Putamen (tissue), 1 donor: Measurements from ENCODE around the gene PPT1.
"Not testable (repeated sequence)": the region's sequence is repeated elsewhere in the genome, so short reads cannot be mapped to it uniquely, and the experiment has no call there.

Experiments used
- DNase-seq: peaks from one replicate; pipeline ENCODE4 v3.0.0-alpha.2; 2016; ENCODE audit warnings: low spot score

Gene PPT1

DNA sequence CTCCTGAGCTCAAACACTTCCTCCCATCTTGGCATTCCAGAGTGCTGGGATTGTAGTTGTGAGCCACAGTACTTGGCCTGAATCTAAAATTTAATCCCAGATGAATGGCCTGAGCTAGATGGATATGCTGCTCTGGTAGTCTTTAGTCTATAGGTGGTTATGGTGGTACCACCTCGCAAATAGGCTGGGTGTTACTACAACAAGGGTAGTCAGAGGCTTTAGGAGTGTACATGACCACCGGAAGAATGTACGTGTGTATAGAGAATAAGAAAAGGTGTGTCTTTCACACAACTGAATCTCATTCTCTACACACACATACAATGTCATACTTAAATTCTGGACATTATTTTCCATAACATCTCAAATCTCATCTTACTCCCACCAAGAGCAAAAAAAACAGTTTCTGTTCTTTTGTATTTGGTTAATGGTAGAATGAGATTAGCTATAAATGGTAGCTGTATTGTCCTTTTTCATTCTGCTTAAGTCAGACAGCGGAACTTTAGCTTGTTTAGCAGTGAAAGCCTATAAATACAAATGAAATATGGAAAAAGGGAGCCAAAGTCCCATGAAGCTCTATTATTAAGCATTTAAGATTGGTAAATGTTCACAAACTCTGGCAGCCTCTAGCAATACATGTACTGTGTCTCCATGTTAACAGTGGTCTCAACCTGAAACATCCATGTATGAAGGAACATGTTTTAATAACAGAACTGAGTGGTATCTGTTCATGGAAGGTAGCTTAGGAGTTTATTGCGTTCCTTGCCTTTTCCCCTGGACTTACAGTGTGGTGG, 40.3 kb downstream of the PPT1 start:
- no peak for DNase-seq

GRCh38 chr1:40053138-40053887, 43.7 kb downstream of the PPT1 start:
- no peak for DNase-seq

DNA sequence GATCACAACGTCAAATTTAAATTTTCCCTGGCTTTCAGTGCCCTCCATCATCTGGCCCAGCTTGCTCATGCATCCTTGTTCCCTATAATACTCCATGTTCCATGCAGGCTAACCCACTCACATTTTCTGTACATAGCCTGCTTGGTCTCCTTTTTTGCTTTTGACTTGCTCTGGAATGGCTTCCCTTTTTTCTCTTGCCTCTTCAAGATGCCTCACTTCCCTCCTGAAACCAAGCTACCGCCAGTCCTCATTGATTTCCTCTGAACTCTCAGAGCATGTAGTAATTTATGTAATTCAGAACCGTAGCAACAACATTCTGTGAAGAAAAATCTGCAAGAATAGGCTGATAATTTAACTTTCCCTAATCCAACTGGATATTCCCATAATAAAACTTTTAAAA, 46.2 kb downstream of the PPT1 start:
- DNase-seq: no peak

- peak; percentile 72 for DNase-seq
Measured at GRCh38 chr1:40049725-40050124, 47.3 kb downstream of the PPT1 start.

- no peak for DNase-seq
Measured at GRCh38 chr1:40047769-40048168, 49.3 kb downstream of the PPT1 start.

- DNase-seq: no peak
Measured at GRCh38 chr1:40047276-40047675, 49.8 kb downstream of the PPT1 start.

GRCh38 chr1:40045766-40046165, 51.3 kb downstream of the PPT1 start:
- no peak for DNase-seq

DNA sequence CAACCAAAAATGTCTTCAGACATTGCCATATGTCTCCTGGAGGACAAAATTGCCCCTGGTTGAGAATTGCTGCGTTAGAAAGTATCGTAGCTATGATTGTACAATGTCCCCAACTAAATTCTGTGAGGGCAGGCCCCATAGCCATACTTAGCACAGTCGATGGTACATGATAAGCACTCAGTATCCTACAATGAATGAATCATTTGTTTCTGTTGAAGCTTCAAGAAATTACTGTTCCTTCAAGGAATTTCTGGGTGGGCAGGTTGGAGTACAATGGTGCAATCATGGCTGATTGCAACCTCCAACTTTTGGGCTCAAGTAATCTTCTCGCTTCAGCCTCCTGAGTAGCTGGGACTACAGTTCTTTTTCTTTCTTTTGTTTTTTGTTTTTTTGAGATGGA, 51.9 kb downstream of the PPT1 start:
- no peak for DNase-seq

DNA sequence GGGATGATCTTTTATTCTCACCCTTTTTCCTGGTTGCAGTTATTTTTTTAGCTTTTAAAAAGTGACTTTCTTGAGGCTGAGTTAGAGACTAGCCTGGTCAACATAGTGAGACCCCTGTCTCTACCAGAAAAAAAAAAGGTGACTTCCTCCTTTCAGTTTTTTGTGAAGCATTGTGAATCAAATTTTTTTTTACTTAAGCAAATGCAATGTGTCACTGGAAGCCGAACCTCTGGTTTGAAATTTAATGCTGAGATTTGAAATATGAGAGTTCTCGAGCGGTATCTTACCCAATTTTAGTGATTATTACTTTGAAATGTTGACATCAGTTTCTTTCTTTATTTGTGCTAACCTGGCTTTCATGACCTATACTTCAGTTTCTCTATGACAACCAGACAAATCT, 52.9 kb downstream of the PPT1 start:
- DNase-seq: no peak

- DNase-seq: no peak
Measured at GRCh38 chr1:40042341-40042740, 54.7 kb downstream of the PPT1 start.

DNA sequence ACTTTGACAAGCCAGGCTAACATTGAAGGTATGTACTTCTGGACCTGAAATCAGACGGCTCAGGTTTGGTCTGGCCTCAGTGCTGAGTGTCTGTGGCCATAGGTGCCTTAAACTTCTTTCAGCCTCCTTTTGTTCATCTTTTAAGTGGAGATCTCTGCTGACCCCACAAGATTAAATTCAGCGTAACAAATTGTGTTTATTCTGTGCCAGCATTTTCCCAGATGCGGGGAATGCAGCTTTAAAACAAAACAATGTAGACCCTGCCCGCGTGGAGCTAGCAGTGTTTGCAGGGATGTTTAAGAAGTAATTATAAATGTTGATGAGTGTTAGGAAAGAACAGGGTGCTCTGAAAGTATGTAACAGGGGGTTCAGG, 55.6 kb downstream of the PPT1 start:
- no peak for DNase-seq

DNA sequence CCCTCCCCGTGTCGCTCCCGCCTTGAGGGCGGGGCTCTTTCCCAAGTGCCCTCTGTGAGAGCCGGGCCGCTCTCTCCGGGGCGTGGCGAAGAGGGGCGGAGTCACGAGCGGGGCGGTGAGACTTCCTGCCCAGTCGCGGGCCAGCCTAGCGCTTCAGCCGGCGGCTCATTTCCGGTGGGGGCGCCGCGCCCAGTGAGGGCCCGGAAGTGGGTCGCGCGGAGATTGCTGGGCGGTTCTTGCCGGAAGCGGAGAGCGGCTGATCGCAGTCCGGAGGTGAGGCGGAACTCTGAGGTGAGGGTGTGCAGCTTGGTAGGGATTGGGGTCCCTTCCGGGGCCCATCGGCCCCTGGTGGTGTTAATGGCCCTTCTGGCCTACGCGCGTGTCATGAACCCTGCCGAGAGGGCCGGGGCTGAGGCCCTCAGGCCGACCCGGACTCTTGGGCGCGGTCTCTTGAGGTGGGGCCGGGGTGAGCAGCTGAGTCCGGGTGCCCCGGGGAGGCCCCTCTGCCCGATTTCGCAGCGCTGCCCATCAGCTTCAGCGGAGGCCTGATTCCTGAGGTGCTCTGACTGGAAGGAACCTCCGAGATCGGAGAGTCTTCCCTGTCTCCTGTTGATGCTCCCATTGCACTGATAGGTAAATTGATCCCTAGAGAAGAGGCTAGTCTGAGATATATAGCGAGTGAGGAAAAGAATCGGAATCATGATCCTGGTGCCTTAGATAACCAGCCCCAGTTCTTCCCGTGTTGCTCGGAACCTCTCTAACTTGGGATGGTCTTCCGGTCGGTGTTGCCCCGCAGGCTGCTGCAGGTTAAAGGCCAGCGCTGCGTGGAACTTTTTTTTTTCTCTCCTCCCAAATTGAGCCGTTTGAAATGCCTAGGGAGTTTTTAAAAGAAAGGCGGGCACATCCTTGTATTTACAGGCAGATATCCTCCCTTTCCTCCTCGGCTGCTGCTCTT, 56.3 kb downstream of the PPT1 start, which contains the start of gene CAP1:
Gene CAP1, plus strand, starts transcription at position 219 of the 955 bp plus-strand sequence. CDS start 18,618 bp downstream, outside the sequence.
- peak; percentile 99 for DNase-seq

- no peak for DNase-seq
Measured at GRCh38 chr1:40039757-40040510, 57.1 kb downstream of the PPT1 start.

DNA sequence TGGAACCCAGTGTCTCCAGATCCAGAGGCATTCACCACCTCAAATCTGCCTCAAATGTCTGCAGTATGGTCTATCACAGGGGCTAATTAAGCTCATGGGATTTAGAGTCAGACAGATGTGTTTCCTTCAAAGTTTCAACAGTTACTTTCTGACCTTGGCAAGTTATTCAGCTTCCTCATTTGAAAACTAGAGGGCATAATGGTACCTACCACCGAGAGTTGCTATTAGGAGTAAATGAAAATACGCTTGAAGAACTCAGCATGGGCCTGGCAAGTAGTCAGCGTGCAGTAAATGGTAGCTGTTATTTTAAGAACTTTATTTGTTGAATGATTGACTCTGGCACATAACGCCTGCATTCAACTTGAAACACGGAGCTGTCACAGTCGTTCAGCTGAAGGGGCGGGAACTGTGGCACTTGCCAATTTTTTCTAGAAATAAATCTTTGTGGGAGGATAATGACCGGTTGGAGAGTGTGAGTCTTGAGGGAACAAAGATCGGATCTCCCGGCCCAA, 57.8 kb downstream of the PPT1 start:
- peak; percentile 74 for DNase-seq

- no peak for DNase-seq
Measured at GRCh38 chr1:40038697-40039096, 58.4 kb downstream of the PPT1 start.

GRCh38 chr1:40037254-40037653, 59.8 kb downstream of the PPT1 start:
- not testable (repeated sequence) for DNase-seq

GRCh38 chr1:40036574-40036973, 60.5 kb downstream of the PPT1 start:
- DNase-seq: no peak

DNA sequence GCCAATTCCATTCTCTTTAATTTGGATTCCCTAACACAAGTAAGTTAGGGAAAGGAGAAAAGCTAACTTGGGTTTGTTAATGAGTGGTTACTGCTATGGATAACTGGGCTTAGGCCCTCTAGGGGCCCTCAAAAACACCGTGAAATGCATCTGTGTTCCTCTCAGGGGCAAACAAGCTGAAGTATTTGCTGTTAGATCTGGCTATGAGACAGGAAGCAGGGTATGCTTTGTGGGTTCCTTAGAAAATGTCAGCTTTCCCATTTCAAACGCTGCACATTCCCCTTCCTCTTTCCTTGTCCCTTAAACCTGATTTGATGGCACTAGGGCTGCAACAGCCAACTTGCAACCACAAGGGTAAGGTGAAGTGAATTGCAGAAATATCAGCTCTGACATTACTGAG, 62.2 kb downstream of the PPT1 start:
- DNase-seq: no peak

DNA sequence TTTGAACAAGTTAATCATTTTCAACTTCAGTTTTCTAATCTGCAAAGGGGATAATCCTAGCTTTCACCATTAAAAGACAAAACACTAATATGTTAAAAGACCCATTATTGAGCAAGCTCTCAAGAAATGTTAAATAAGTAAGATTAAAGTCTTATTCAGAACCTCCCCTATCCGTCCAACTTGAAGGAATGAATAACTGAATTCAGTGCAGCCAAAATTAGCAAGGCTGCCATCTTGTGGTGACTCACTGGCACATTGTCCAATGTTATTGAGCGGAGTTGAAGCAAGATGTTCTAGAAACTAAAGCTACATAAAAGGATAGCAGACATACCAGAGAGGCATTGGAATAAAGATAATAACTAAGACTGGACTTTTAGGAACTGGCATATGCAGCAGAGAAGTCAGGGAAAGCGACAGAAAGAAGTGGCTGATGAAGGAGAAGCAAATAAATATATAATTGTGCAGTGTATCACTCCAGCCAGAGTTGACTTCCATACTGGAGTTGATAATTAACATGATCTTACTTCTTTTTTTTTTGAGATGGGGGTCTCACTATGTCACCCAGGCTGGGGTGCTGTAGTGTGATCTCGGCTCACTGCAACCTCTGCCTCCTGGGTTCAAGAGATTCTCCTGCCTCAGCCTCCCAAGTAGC, 64.7 kb downstream of the PPT1 start:
- no peak for DNase-seq

DNA sequence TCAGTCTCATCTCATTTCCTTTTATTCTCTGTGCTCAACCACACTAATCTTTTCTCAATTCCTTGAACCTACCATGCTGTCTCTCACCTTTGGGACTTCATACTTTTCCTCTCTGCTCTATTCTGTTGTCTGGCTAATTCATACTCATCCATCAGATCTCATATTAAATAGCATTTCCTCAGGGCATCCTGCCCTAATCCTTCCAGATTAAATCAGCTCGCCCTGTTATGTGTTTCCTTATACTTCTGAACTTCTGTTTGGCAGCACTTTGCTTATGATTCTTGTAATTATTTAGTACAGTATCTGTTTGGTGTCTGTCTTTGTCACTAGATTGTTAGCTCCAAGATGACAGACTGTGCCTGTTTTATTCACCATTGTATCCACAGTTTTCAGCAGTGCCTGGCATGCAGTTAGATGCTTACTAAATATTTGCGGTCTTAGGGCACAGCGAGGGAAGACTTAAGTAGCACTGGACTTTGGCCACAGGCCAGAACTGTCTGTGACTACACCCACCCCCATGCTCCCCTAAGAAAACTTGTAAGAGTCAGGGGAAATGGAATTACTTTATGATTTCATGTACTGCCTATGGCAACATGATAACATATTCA, 66.4 kb downstream of the PPT1 start:
- DNase-seq: no peak
